Activated CD4-positive, alpha-beta memory T cell treated with anti-CD3 and anti-CD28 coated beads for 36 hours (primary cell): Measurements from ENCODE around the gene FMO4. TPM values are rescaled to one million over a fixed set of nuclear protein-coding genes. Genes with fewer than 3 reads are reported as not detected.

Source experiments
- CTCF ChIA-PET: fragments of 350-600 bp; sonication (Branson Sonifier 250); formaldehyde crosslinking; loops from one replicate; lab custom pipeline; 2021; ENCODE audit warnings: antibody characterized with exemption, inconsistent platforms; lab: Charles Lee
- POLR2A ChIA-PET: fragments of 350-600 bp; sonication (Branson Sonifier 250); formaldehyde crosslinking; loops from one replicate; lab custom pipeline; 2021; ENCODE audit warnings: antibody characterized with exemption; lab: Charles Lee
- DNase-seq: peaks from one replicate; pipeline ENCODE4 v3.0.0-alpha.2; 2020
- H3K27ac Mint-ChIP-seq: one replicate; pipeline ENCODE4 v1.8.0; 2021; ENCODE audit warnings: mixed read lengths
- H3K27me3 Mint-ChIP-seq: one replicate; pipeline ENCODE4 v1.8.0; 2021; ENCODE audit warnings: mixed read lengths
- H3K36me3 Mint-ChIP-seq: one replicate; pipeline ENCODE4 v1.8.0; 2021; ENCODE audit warnings: mixed read lengths
- H3K4me1 Mint-ChIP-seq: one replicate; pipeline ENCODE4 v1.8.0; 2021; ENCODE audit warnings: low read depth, mixed read lengths
- H3K4me3 Mint-ChIP-seq: one replicate; pipeline ENCODE4 v1.8.0; 2021; ENCODE audit warnings: mild to moderate bottlenecking, mixed read lengths
- H3K9me3 Mint-ChIP-seq: one replicate; pipeline ENCODE4 v1.8.0; 2021; ENCODE audit warnings: mixed read lengths
- intact Hi-C: fragments of 100-400 bp; cut with micrococcal nuclease; formaldehyde crosslinking; loops from one replicate; pipeline ENCODE4 v1.15.1; 2023
- total RNA-seq, 2 experiments: library from RNA; stranded (reverse); gene quantifications; one replicate each; pipeline ENCODE4 v1.2.3, GENCODE V29; 2021

FMO4 gene
- 1 to 10 TPM; 1.4 to 1.9 TPM for total RNA-seq

DNA sequence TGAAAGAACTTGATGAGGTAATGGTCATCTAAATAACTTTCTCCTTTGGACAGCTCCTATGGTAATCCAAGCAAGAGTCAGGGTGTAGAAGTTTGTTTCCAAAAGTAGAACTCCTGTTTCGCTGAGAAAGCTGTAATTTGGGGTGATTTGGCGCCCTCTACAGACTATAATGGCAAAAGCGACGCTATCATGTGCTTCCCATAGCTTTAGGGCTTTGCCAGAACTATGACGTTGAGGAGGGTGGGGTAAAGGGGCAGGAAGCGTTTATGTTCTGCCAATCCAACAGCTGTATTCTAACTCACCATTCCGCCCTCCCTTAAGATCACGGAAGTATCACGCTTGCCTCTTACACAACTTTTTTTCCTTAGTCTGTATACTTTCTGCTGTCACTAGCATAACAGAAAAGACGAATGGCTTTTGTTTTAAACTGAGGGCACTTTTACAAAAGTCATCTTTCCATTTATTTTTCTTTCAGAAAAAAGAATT, at the start of gene FMO4:
Gene FMO4, plus strand, starts transcription at position 349 of the 486 bp plus-strand sequence. CDS start 5,643 bp downstream, outside the sequence.
- ChIA-PET POLR2A (interaction anchor here (0.5 kb wide), 1 partner anchor 280 kb away, joined by 3 read pairs; no protein-coding TSS in a partner anchor), CTCF (interaction anchor here (0.5 to 3.2 kb wide), 39 partner anchors 9 to 625 kb away, joined by 3 to 96 read pairs (median 4); partner anchors contain the start of genes FMO1 and PRRC2C)
- peak within 1 kb of the TSS; percentile 70 for H3K4me3 Mint-ChIP-seq
- no peaks in the 10 kb centered on the region for H3K27me3 Mint-ChIP-seq
- H3K36me3 Mint-ChIP-seq = peaks cover 7% of the 10 kb centered on the region
- intact Hi-C loops = loop anchor here (1.0 to 10.0 kb wide), 8 partner anchors 63 to 1947 kb away; partner anchors contain the start of genes BLZF1, GORAB, NME7 and PRRC2C
- peaks cover 17% of the 10 kb centered on the region for H3K4me1 Mint-ChIP-seq
- H3K9me3 Mint-ChIP-seq = no peaks in the 10 kb centered on the region
- peak; percentile 88 for DNase-seq
- peak within 1 kb of the TSS; percentile 72 for H3K27ac Mint-ChIP-seq

- H3K27me3 Mint-ChIP-seq = peaks cover 8% of the 10 kb centered on the region
- H3K36me3 Mint-ChIP-seq = no peaks in the 10 kb centered on the region
- no peak for DNase-seq
- ChIA-PET CTCF (no interaction called here), POLR2A (no interaction called here)
- no peaks in the 10 kb centered on the region for H3K4me1 Mint-ChIP-seq
- no peaks in the 10 kb centered on the region for H3K9me3 Mint-ChIP-seq
- intact Hi-C loops = no loop called here
- no peak overlapping the region for H3K27ac Mint-ChIP-seq
- no peak overlapping the region for H3K4me3 Mint-ChIP-seq
Observed at GRCh38 chr1:171265686-171266085, 48.3 kb upstream of the FMO4 start.

DNA sequence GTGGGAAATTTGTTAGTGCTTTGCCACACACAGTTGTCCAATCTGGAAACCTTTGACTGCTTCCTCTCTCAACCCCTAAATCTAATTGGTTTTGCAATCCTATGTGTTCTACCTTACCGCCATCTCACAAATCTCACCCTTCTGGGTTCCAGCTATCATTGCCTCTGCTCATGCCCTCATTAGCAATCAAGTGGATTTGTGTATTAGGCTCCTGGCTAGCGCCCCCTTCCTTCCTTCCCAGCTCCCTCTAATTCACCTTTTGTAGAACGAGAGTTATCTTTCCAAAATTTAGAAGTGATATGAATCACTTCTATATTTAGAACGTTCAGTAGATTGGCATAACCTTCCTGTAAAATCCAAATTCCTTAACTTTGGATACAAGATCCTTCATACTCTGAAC, 47.1 kb upstream of the FMO4 start:
- Mint-ChIP-seq H3K27me3 (peaks cover 13% of the 10 kb centered on the region), H3K4me3 (no peak overlapping the region), H3K4me1 (no peaks in the 10 kb centered on the region), H3K36me3 (no peaks in the 10 kb centered on the region), H3K9me3 (peaks cover 3% of the 10 kb centered on the region), H3K27ac (no peak overlapping the region)
- CTCF ChIA-PET = no interaction called here
- intact Hi-C loops = no loop called here
- POLR2A ChIA-PET = no interaction called here
- DNase-seq = no peak

GRCh38 chr1:171267391-171267790, 46.6 kb upstream of the FMO4 start:
- Mint-ChIP-seq H3K4me3 (no peak overlapping the region), H3K9me3 (peaks cover 3% of the 10 kb centered on the region), H3K4me1 (no peaks in the 10 kb centered on the region), H3K27ac (no peak overlapping the region), H3K36me3 (no peaks in the 10 kb centered on the region), H3K27me3 (peaks cover 15% of the 10 kb centered on the region)
- POLR2A ChIA-PET = no interaction called here
- intact Hi-C loops = no loop called here
- CTCF ChIA-PET = no interaction called here
- no peak for DNase-seq

- Mint-ChIP-seq H3K9me3 (peaks cover 3% of the 10 kb centered on the region), H3K4me3 (no peak overlapping the region), H3K4me1 (no peaks in the 10 kb centered on the region), H3K36me3 (no peaks in the 10 kb centered on the region), H3K27ac (no peak overlapping the region), H3K27me3 (peaks cover 22% of the 10 kb centered on the region)
- ChIA-PET CTCF (no interaction called here), POLR2A (no interaction called here)
- DNase-seq = no peak
- intact Hi-C loops = no loop called here
Observed at GRCh38 chr1:171270806-171271205, 43.2 kb upstream of the FMO4 start.

DNA sequence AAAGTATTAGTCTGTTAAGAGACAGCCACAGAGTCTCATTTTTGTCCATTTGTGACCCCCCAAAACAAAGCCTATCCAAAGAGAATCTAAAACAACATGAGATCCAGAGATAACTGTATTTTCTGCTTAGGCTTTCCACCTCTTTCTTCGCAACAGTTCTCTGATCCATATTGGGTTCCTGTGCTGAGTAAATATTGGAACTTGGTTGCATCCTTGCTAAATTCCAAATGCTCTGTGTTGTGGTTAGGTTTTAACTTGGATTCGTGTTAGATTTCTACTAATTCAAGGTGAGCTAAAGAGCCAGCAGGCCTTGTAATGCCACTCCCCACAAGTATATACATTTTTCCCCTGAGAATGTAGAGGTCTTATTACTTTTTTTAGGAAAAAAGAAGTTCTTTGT, 36.4 kb upstream of the FMO4 start:
- DNase-seq = no peak
- H3K4me1 Mint-ChIP-seq = no peaks in the 10 kb centered on the region
- ChIA-PET CTCF (interaction anchor here (1.2 kb wide), 1 partner anchor 33 kb away, joined by 5 read pairs; no protein-coding TSS in a partner anchor), POLR2A (no interaction called here)
- H3K36me3 Mint-ChIP-seq = no peaks in the 10 kb centered on the region
- no peak overlapping the region for H3K27ac Mint-ChIP-seq
- H3K9me3 Mint-ChIP-seq = no peaks in the 10 kb centered on the region
- H3K27me3 Mint-ChIP-seq = peaks cover 26% of the 10 kb centered on the region
- H3K4me3 Mint-ChIP-seq = no peak overlapping the region
- intact Hi-C loops = no loop called here

- Mint-ChIP-seq H3K36me3 (no peaks in the 10 kb centered on the region), H3K4me1 (no peaks in the 10 kb centered on the region), H3K27me3 (peaks cover 21% of the 10 kb centered on the region), H3K27ac (no peak overlapping the region), H3K4me3 (no peak overlapping the region), H3K9me3 (no peaks in the 10 kb centered on the region)
- DNase-seq = no peak
- POLR2A ChIA-PET = no interaction called here
- intact Hi-C loops = no loop called here
- CTCF ChIA-PET = interaction anchor here (0.6 to 1.5 kb wide), 2 partner anchors 34 to 943 kb away, joined by 3 to 5 read pairs; partner anchors contain the start of gene FMO4
Observed at GRCh38 chr1:171279234-171279633, 34.7 kb upstream of the FMO4 start.

GRCh38 chr1:171279678-171280077, 34.3 kb upstream of the FMO4 start:
- Mint-ChIP-seq H3K36me3 (no peaks in the 10 kb centered on the region), H3K27me3 (peaks cover 21% of the 10 kb centered on the region), H3K4me1 (no peaks in the 10 kb centered on the region), H3K9me3 (no peaks in the 10 kb centered on the region), H3K4me3 (no peak overlapping the region), H3K27ac (no peak overlapping the region)
- ChIA-PET POLR2A (no interaction called here), CTCF (interaction anchor here (1.5 kb wide), 1 partner anchor 34 kb away, joined by 5 read pairs; the partner anchor contains the start of gene FMO4)
- intact Hi-C loops = no loop called here
- DNase-seq = no peak

- ChIA-PET CTCF (no interaction called here), POLR2A (no interaction called here)
- H3K27ac Mint-ChIP-seq = no peak overlapping the region
Observed at GRCh38 chr1:171280599-171280998, 33.4 kb upstream of the FMO4 start.

GRCh38 chr1:171286032-171286705, 27.8 kb upstream of the FMO4 start:
- Mint-ChIP-seq H3K36me3 (no peaks in the 10 kb centered on the region), H3K4me1 (peaks cover 2% of the 10 kb centered on the region), H3K9me3 (no peaks in the 10 kb centered on the region), H3K4me3 (no peak overlapping the region), H3K27me3 (peaks cover 8% of the 10 kb centered on the region), H3K27ac (no peak overlapping the region)
- POLR2A ChIA-PET = no interaction called here
- CTCF ChIA-PET = interaction anchor here (0.9 to 1.5 kb wide), 3 partner anchors 8 to 40 kb away, joined by 4 read pairs; no protein-coding TSS in a partner anchor
- intact Hi-C loops = no loop called here
- no peak for DNase-seq

More at GRCh38 chr1:171280599-171280998, 33.4 kb upstream of the FMO4 start:
- H3K4me3 Mint-ChIP-seq = no peak overlapping the region
- H3K36me3 Mint-ChIP-seq = no peaks in the 10 kb centered on the region
- intact Hi-C loops = no loop called here
- no peak for DNase-seq
- H3K4me1 Mint-ChIP-seq = no peaks in the 10 kb centered on the region
- H3K27me3 Mint-ChIP-seq = peaks cover 21% of the 10 kb centered on the region
- H3K9me3 Mint-ChIP-seq = no peaks in the 10 kb centered on the region

DNA sequence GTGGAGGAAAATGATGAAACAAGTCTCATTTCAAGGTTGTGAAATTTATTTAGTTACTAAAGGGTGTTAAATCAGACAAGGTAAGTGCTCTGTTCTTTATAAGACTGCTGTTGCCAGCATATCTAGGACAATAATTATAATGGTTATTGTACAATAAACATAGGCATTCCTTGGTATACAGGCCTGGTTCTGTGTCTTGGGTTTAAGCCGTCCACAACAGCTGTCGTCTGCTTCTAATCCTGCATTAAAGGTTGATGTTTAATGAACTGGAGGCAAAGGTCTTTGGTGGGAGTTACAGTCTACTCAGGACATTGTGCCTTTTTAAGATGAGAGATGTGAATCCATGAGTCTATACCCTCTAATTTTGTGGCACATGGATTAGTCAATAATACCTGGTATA, 23.4 kb upstream of the FMO4 start:
- Mint-ChIP-seq H3K27ac (no peak overlapping the region), H3K36me3 (no peaks in the 10 kb centered on the region), H3K27me3 (peaks cover 10% of the 10 kb centered on the region), H3K9me3 (no peaks in the 10 kb centered on the region), H3K4me3 (no peak overlapping the region), H3K4me1 (peaks cover 2% of the 10 kb centered on the region)
- CTCF ChIA-PET = no interaction called here
- POLR2A ChIA-PET = no interaction called here
- intact Hi-C loops = no loop called here
- DNase-seq = no peak

GRCh38 chr1:171292799-171293198, 21.2 kb upstream of the FMO4 start:
- no peak for DNase-seq
- no peak overlapping the region for H3K4me3 Mint-ChIP-seq
- peaks cover 11% of the 10 kb centered on the region for H3K27me3 Mint-ChIP-seq
- no peaks in the 10 kb centered on the region for H3K9me3 Mint-ChIP-seq
- intact Hi-C loops = no loop called here
- no peak overlapping the region for H3K27ac Mint-ChIP-seq
- H3K36me3 Mint-ChIP-seq = no peaks in the 10 kb centered on the region
- CTCF ChIA-PET = no interaction called here
- H3K4me1 Mint-ChIP-seq = no peaks in the 10 kb centered on the region
- POLR2A ChIA-PET = no interaction called here
